WTC11 (cell line): Measurements from ENCODE around the gene KCND2. TPM values are rescaled to one million over a fixed set of nuclear protein-coding genes. Genes with fewer than 3 reads are reported as not detected.
A peak's percentile ranks its signal among the peaks of the same experiment; 100 is the strongest.

ENCODE experiments used
- ATAC-seq: fragments of 200-7000 bp; cut with Tn5 transposase; 2 replicates; pipeline ENCODE4 v1.10.0; 2021; ENCODE audit warnings: mild to moderate bottlenecking, moderate library complexity
- CTCF ChIA-PET: fragments of 300-600 bp; sonication (Branson Sonifier 250); formaldehyde crosslinking; loops from one replicate; lab custom pipeline; 2021; ENCODE audit warnings: antibody characterized with exemption; lab: Charles Lee
- POLR2A ChIA-PET: fragments of 350-600 bp; sonication (Branson Sonifier 250); formaldehyde crosslinking; loops from one replicate; lab custom pipeline; 2021; ENCODE audit warnings: antibody characterized with exemption; lab: Charles Lee
- DNase-seq: peaks from one replicate; pipeline ENCODE4 v3.0.0; 2021; ENCODE audit warnings: low spot score
- H3K27ac Mint-ChIP-seq: 2 replicates; pipeline ENCODE4 v1.8.0; 2021; ENCODE audit warnings: mixed read lengths
- H3K27me3 Mint-ChIP-seq: 2 replicates; pipeline ENCODE4 v1.8.0; 2021; ENCODE audit warnings: low read depth, mild to moderate bottlenecking, moderate library complexity, mixed read lengths
- H3K36me3 Mint-ChIP-seq: 2 replicates; pipeline ENCODE4 v1.8.0; 2021; ENCODE audit warnings: mixed read lengths
- H3K4me1 Mint-ChIP-seq: 2 replicates; pipeline ENCODE4 v1.8.0; 2022; ENCODE audit warnings: mixed read lengths
- H3K4me3 Mint-ChIP-seq: 2 replicates; pipeline ENCODE4 v1.8.0; 2021; ENCODE audit warnings: mild to moderate bottlenecking, moderate library complexity, mixed read lengths
- H3K9me3 Mint-ChIP-seq: 2 replicates; pipeline ENCODE4 v1.8.0; 2021; ENCODE audit warnings: mixed read lengths
- GABPB1 ChIP-seq: sonication (generic); formaldehyde crosslinking; IDR thresholded peaks from 2 replicates; pipeline ENCODE4 v1.8.1; 2023; ENCODE audit warnings: mild to moderate bottlenecking, missing genetic modification reagents
- GTF2I ChIP-seq: fragments of 250-450 bp; sonication (Bioruptor Pico); conservative IDR thresholded peaks from 2 replicates; pipeline ENCODE4 v1.4.0; 2021; ENCODE audit warnings: mild to moderate bottlenecking
- JUN ChIP-seq: sonication (generic); formaldehyde crosslinking; IDR thresholded peaks from 2 replicates; pipeline ENCODE4 v1.8.0; 2023; ENCODE audit warnings: mild to moderate bottlenecking, missing genetic modification reagents
- RORB ChIP-seq: fragments of 250-450 bp; sonication (Bioruptor Pico); IDR thresholded peaks from 2 replicates; pipeline ENCODE4 v1.9.0; 2021; ENCODE audit warnings: mild to moderate bottlenecking
- SMAD3 ChIP-seq: sonication (generic); formaldehyde crosslinking; IDR thresholded peaks from 2 replicates; pipeline ENCODE4 v1.8.0; 2022; ENCODE audit warnings: missing genetic modification reagents, mild to moderate bottlenecking, borderline replicate concordance
- SMAD4 ChIP-seq: sonication (generic); formaldehyde crosslinking; IDR thresholded peaks from 2 replicates; pipeline ENCODE4 v1.8.0; 2022; ENCODE audit warnings: mild to moderate bottlenecking, missing genetic modification reagents
- SP1 ChIP-seq: sonication (generic); formaldehyde crosslinking; conservative IDR thresholded peaks from 2 replicates; pipeline ENCODE4 v1.8.1; 2022; ENCODE audit warnings: missing genetic modification reagents
- TEAD1 ChIP-seq: sonication (generic); formaldehyde crosslinking; IDR thresholded peaks from 2 replicates; pipeline ENCODE4 v1.8.0; 2022; ENCODE audit warnings: mild to moderate bottlenecking, missing genetic modification reagents
- ZNF121 ChIP-seq: sonication (generic); formaldehyde crosslinking; IDR thresholded peaks from 2 replicates; pipeline ENCODE4 v1.8.0; 2023; ENCODE audit warnings: missing genetic modification reagents
- ZNF263 ChIP-seq: sonication (generic); formaldehyde crosslinking; IDR thresholded peaks from 2 replicates; pipeline ENCODE4 v1.8.1; 2022; ENCODE audit warnings: low read depth, mild to moderate bottlenecking, moderate library complexity, missing genetic modification reagents
- total RNA-seq: library from RNA; stranded (reverse); gene quantifications from 3 replicates; pipeline ENCODE4 v1.2.3, GENCODE V29; 2021
- TF ChIP-seq, protein P1 (sequence below): sonication (generic); formaldehyde crosslinking; IDR thresholded peaks from 2 replicates; pipeline ENCODE4 v1.8.0; 2023; ENCODE audit warnings: missing genetic modification reagents, mild to moderate bottlenecking, borderline replicate concordance
- TF ChIP-seq, protein P2 (sequence below): sonication (generic); formaldehyde crosslinking; IDR thresholded peaks from 2 replicates; pipeline ENCODE4 v1.8.1; 2022; ENCODE audit warnings: low read depth, missing genetic modification reagents, borderline replicate concordance
- TF ChIP-seq, protein P3 (sequence below): sonication (generic); formaldehyde crosslinking; IDR thresholded peaks from 2 replicates; pipeline ENCODE4 v1.8.1; 2023; ENCODE audit warnings: mild to moderate bottlenecking, missing genetic modification reagents
- TF ChIP-seq, protein P4 (sequence below): fragments of 200-600 bp; IDR thresholded peaks from 2 replicates; pipeline ENCODE4 v1.8.0; 2022; ENCODE audit warnings: antibody characterized with exemption
- TF ChIP-seq, protein P5 (sequence below): fragments of 250-450 bp; sonication (Bioruptor Pico); IDR thresholded peaks from 2 replicates; pipeline ENCODE4 v2.1.2; 2022; ENCODE audit warnings: mild to moderate bottlenecking, moderate library complexity
- TF ChIP-seq, protein P6 (sequence below): sonication (generic); formaldehyde crosslinking; conservative IDR thresholded peaks from 2 replicates; pipeline ENCODE4 v1.8.1; 2023; ENCODE audit warnings: mild to moderate bottlenecking, low read depth, missing genetic modification reagents, moderate library complexity
- TF ChIP-seq, protein P7 (sequence below): sonication (generic); formaldehyde crosslinking; IDR thresholded peaks from 2 replicates; pipeline ENCODE4 v1.8.0; 2022; ENCODE audit warnings: missing genetic modification reagents

KCND2 gene
- total RNA-seq, 1 experiment from 2014 or later, result 4.6 TPM

DNA sequence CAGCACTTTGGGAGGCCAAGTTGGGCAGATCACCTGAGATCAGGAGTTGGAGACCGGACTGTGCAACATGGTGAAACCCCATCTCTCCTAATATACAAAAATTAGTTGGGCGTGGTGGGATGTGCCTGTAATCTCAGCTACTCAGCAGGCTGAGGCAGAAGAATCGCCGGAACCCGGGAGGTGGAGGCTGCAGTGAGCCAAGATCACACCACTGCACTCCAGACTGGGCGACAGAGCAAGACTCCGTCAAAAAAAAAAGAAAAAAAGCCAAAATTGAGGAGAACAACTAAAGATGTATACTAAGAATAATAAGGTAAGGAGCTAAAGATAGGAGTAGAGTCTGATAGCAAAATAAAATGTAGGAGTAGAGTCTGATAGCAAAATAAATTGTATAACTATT is 251.0 kb downstream of the KCND2 start:
- POLR2A ChIA-PET, result no interaction called here
- ATAC-seq, result no peak
- H3K27ac Mint-ChIP-seq, result peak overlapping the region; percentile 51; the same call in 1 of the 2 replicates
- no peaks in the 10 kb centered on the region for H3K27me3 Mint-ChIP-seq
- no peaks in the 10 kb centered on the region for H3K36me3 Mint-ChIP-seq
- CTCF ChIA-PET, result no interaction called here
- H3K4me3 Mint-ChIP-seq, result no peak overlapping the region
- peak; percentile 92 for TF ChIP-seq ZNF121 (CRISPR knock-in tag)
- TF ChIP-seq JUN (CRISPR knock-in tag), result no peak
- TF ChIP-seq, protein P1, sequence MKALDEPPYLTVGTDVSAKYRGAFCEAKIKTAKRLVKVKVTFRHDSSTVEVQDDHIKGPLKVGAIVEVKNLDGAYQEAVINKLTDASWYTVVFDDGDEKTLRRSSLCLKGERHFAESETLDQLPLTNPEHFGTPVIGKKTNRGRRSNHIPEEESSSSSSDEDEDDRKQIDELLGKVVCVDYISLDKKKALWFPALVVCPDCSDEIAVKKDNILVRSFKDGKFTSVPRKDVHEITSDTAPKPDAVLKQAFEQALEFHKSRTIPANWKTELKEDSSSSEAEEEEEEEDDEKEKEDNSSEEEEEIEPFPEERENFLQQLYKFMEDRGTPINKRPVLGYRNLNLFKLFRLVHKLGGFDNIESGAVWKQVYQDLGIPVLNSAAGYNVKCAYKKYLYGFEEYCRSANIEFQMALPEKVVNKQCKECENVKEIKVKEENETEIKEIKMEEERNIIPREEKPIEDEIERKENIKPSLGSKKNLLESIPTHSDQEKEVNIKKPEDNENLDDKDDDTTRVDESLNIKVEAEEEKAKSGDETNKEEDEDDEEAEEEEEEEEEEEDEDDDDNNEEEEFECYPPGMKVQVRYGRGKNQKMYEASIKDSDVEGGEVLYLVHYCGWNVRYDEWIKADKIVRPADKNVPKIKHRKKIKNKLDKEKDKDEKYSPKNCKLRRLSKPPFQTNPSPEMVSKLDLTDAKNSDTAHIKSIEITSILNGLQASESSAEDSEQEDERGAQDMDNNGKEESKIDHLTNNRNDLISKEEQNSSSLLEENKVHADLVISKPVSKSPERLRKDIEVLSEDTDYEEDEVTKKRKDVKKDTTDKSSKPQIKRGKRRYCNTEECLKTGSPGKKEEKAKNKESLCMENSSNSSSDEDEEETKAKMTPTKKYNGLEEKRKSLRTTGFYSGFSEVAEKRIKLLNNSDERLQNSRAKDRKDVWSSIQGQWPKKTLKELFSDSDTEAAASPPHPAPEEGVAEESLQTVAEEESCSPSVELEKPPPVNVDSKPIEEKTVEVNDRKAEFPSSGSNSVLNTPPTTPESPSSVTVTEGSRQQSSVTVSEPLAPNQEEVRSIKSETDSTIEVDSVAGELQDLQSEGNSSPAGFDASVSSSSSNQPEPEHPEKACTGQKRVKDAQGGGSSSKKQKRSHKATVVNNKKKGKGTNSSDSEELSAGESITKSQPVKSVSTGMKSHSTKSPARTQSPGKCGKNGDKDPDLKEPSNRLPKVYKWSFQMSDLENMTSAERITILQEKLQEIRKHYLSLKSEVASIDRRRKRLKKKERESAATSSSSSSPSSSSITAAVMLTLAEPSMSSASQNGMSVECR (CRISPR knock-in tag), result no peak
- TF ChIP-seq GABPB1 (CRISPR knock-in tag), result no peak
- no peak for TF ChIP-seq SP1 (CRISPR knock-in tag)
- TF ChIP-seq, protein P2, sequence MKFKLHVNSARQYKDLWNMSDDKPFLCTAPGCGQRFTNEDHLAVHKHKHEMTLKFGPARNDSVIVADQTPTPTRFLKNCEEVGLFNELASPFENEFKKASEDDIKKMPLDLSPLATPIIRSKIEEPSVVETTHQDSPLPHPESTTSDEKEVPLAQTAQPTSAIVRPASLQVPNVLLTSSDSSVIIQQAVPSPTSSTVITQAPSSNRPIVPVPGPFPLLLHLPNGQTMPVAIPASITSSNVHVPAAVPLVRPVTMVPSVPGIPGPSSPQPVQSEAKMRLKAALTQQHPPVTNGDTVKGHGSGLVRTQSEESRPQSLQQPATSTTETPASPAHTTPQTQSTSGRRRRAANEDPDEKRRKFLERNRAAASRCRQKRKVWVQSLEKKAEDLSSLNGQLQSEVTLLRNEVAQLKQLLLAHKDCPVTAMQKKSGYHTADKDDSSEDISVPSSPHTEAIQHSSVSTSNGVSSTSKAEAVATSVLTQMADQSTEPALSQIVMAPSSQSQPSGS, result no peak
- no peak for TF ChIP-seq SMAD3 (CRISPR knock-in tag)
- TF ChIP-seq, all 79 proteins: peak for 1
- no peaks in the 10 kb centered on the region for H3K9me3 Mint-ChIP-seq
- DNase-seq, result no peak
- peaks cover 56% of the 10 kb centered on the region for H3K4me1 Mint-ChIP-seq

DNA sequence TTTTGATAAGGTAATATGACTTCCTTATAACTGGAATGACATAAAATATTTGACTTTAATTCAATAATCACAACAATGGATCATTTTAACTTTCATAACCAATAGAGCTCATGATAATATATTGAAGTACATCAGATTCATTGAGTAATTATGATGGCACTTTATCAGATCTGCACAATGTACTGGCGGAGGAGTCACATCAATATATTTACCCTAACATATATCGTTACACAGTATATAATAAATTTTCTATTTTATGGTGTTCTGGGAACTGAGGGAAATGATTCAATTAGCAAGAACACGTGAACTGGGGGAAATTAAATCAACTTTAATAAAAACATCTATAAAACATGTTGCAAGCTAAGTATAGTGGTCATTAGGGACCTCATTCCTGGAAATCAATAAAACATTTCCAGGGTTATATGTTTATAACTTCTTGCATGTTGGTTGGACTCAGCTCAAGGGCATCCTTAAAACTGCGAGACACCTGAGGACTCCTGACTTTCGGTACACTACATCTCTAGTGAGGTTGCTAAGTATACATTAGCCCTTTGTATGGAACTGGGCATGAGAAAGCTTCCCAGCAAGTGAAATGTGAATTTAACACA is 254.0 kb downstream of the KCND2 start:
- Mint-ChIP-seq H3K4me1 (peaks cover 41% of the 10 kb centered on the region), H3K27ac (no peak overlapping the region), H3K9me3 (peaks cover 9% of the 10 kb centered on the region; the same call in 1 of the 2 replicates), H3K4me3 (no peak overlapping the region), H3K36me3 (peaks cover 5% of the 10 kb centered on the region), H3K27me3 (no peaks in the 10 kb centered on the region)
- ATAC-seq (no peak), DNase-seq (no peak)
- POLR2A ChIA-PET, result no interaction called here
- CTCF ChIA-PET, result no interaction called here
- TF ChIP-seq, protein P3, sequence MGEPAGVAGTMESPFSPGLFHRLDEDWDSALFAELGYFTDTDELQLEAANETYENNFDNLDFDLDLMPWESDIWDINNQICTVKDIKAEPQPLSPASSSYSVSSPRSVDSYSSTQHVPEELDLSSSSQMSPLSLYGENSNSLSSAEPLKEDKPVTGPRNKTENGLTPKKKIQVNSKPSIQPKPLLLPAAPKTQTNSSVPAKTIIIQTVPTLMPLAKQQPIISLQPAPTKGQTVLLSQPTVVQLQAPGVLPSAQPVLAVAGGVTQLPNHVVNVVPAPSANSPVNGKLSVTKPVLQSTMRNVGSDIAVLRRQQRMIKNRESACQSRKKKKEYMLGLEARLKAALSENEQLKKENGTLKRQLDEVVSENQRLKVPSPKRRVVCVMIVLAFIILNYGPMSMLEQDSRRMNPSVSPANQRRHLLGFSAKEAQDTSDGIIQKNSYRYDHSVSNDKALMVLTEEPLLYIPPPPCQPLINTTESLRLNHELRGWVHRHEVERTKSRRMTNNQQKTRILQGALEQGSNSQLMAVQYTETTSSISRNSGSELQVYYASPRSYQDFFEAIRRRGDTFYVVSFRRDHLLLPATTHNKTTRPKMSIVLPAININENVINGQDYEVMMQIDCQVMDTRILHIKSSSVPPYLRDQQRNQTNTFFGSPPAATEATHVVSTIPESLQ (CRISPR knock-in tag), result no peak
- TF ChIP-seq, protein P4, sequence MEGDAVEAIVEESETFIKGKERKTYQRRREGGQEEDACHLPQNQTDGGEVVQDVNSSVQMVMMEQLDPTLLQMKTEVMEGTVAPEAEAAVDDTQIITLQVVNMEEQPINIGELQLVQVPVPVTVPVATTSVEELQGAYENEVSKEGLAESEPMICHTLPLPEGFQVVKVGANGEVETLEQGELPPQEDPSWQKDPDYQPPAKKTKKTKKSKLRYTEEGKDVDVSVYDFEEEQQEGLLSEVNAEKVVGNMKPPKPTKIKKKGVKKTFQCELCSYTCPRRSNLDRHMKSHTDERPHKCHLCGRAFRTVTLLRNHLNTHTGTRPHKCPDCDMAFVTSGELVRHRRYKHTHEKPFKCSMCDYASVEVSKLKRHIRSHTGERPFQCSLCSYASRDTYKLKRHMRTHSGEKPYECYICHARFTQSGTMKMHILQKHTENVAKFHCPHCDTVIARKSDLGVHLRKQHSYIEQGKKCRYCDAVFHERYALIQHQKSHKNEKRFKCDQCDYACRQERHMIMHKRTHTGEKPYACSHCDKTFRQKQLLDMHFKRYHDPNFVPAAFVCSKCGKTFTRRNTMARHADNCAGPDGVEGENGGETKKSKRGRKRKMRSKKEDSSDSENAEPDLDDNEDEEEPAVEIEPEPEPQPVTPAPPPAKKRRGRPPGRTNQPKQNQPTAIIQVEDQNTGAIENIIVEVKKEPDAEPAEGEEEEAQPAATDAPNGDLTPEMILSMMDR, result no peak
- no peak for TF ChIP-seq TEAD1 (CRISPR knock-in tag)
- TF ChIP-seq RORB (CRISPR knock-in tag), result no peak
- TF ChIP-seq, protein P5, sequence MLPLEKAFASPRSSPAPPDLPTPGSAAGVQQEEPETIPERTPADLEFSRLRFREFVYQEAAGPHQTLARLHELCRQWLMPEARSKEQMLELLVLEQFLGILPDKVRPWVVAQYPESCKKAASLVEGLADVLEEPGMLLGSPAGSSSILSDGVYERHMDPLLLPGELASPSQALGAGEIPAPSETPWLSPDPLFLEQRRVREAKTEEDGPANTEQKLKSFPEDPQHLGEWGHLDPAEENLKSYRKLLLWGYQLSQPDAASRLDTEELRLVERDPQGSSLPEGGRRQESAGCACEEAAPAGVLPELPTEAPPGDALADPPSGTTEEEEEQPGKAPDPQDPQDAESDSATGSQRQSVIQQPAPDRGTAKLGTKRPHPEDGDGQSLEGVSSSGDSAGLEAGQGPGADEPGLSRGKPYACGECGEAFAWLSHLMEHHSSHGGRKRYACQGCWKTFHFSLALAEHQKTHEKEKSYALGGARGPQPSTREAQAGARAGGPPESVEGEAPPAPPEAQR (CRISPR knock-in tag), result no peak
- no peak for TF ChIP-seq GTF2I (CRISPR knock-in tag)
- no peak for TF ChIP-seq ZNF263
- TF ChIP-seq, protein P6, sequence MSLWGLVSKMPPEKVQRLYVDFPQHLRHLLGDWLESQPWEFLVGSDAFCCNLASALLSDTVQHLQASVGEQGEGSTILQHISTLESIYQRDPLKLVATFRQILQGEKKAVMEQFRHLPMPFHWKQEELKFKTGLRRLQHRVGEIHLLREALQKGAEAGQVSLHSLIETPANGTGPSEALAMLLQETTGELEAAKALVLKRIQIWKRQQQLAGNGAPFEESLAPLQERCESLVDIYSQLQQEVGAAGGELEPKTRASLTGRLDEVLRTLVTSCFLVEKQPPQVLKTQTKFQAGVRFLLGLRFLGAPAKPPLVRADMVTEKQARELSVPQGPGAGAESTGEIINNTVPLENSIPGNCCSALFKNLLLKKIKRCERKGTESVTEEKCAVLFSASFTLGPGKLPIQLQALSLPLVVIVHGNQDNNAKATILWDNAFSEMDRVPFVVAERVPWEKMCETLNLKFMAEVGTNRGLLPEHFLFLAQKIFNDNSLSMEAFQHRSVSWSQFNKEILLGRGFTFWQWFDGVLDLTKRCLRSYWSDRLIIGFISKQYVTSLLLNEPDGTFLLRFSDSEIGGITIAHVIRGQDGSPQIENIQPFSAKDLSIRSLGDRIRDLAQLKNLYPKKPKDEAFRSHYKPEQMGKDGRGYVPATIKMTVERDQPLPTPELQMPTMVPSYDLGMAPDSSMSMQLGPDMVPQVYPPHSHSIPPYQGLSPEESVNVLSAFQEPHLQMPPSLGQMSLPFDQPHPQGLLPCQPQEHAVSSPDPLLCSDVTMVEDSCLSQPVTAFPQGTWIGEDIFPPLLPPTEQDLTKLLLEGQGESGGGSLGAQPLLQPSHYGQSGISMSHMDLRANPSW (CRISPR knock-in tag), result no peak
- TF ChIP-seq, protein P7, sequence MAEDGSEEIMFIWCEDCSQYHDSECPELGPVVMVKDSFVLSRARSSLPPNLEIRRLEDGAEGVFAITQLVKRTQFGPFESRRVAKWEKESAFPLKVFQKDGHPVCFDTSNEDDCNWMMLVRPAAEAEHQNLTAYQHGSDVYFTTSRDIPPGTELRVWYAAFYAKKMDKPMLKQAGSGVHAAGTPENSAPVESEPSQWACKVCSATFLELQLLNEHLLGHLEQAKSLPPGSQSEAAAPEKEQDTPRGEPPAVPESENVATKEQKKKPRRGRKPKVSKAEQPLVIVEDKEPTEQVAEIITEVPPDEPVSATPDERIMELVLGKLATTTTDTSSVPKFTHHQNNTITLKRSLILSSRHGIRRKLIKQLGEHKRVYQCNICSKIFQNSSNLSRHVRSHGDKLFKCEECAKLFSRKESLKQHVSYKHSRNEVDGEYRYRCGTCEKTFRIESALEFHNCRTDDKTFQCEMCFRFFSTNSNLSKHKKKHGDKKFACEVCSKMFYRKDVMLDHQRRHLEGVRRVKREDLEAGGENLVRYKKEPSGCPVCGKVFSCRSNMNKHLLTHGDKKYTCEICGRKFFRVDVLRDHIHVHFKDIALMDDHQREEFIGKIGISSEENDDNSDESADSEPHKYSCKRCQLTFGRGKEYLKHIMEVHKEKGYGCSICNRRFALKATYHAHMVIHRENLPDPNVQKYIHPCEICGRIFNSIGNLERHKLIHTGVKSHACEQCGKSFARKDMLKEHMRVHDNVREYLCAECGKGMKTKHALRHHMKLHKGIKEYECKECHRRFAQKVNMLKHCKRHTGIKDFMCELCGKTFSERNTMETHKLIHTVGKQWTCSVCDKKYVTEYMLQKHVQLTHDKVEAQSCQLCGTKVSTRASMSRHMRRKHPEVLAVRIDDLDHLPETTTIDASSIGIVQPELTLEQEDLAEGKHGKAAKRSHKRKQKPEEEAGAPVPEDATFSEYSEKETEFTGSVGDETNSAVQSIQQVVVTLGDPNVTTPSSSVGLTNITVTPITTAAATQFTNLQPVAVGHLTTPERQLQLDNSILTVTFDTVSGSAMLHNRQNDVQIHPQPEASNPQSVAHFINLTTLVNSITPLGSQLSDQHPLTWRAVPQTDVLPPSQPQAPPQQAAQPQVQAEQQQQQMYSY (CRISPR knock-in tag), result no peak
- TF ChIP-seq SMAD3 (CRISPR knock-in tag), result no peak
- no peak for TF ChIP-seq SMAD4 (CRISPR knock-in tag)
